Hepatic stellate cell (primary cell): ENCODE results near the gene TAS2R41.

ENCODE experiments used
- DNase-seq: peaks from one replicate; pipeline ENCODE4 v3.0.0; 2011; ENCODE audit warnings: low spot score

Gene TAS2R41, protein sequence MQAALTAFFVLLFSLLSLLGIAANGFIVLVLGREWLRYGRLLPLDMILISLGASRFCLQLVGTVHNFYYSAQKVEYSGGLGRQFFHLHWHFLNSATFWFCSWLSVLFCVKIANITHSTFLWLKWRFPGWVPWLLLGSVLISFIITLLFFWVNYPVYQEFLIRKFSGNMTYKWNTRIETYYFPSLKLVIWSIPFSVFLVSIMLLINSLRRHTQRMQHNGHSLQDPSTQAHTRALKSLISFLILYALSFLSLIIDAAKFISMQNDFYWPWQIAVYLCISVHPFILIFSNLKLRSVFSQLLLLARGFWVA

DNA sequence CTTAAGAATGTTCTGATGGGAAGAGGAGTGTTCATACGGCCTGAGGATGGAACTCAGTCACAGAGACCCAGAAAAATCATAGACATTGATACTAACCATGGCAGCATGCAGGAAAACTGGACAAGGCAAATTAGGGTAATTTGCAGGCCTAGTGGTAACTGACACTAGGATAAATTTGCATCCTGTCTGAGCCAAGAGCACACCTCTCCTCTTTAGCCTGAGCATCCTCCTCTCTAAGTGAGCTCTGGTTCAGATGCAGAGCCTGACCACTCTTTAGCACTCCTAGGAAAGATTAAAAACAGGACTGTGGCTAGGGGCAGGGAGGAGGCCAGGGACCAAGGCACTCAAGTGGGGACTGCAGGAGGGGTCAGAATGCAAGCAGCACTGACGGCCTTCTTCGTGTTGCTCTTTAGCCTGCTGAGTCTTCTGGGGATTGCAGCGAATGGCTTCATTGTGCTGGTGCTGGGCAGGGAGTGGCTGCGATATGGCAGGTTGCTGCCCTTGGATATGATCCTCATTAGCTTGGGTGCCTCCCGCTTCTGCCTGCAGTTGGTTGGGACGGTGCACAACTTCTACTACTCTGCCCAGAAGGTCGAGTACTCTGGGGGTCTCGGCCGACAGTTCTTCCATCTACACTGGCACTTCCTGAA is at the start of gene TAS2R41:
Gene TAS2R41 (plus strand): TSS at position 373 of the 650 bp plus-strand sequence. CDS start 0 bp downstream, at position 373.
- no peak for DNase-seq

DNA sequence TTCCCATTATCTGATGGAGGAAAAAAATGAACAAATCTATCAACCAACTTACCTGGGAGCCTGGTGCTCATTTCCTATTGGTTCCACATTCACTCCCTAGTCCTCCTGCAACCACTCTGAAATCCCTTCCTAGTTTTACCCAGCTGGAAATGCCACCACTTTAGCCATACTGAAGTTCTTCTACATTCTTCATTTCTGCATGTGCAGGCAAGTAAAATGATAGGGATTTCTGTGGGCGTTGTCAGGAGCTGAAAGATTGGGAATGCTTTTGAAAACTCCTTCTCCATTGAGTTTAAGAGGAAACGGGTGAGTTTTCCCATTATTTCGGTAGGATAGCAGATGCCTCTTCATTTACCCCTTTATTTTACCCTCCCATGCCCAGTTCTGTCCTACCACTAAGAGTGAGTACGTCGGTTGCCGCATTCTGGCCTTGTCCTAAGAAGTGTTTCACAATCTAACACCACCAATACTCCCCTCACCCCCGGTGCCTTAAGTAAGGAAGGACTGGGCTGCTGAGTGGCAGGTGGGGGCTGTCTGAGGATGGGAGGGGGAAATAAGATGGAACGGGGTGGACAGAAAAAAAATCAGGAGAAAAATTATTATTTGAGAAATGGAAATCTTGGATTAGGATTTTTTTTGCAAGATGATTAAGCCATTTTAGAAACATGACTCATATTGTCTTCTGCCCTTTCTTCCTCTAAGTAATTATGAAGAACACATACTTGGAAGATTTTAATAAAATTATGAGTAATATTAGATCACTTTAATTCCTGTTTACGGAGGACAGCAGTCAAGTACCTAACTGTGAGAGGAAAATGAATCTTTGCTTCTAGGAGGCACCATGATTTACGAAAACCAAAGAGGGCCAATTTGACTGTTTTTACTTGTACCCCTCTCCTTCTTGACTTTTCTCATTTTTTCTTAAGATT is 47.6 kb upstream of the TAS2R41 start:
- no peak for DNase-seq

DNA sequence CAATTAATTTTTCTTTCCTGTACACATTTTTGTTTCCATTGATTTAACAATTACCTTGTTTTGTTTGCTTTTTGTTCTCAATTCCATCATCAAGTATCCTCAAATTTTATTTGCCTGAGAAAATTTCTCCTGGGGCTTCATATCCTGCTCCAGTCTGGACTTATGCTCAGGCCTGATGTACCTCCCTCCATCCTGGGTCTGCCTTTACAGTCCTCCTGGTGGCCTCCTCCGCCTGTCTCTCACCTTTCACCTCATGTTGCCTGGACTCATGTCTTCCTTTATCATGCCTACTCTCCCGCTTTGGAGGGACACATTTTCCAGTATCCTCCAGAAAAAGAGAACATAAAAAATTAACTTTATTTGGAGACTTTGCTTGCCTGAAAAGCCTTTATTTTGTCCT is 46.6 kb upstream of the TAS2R41 start:
- no peak for DNase-seq

DNA sequence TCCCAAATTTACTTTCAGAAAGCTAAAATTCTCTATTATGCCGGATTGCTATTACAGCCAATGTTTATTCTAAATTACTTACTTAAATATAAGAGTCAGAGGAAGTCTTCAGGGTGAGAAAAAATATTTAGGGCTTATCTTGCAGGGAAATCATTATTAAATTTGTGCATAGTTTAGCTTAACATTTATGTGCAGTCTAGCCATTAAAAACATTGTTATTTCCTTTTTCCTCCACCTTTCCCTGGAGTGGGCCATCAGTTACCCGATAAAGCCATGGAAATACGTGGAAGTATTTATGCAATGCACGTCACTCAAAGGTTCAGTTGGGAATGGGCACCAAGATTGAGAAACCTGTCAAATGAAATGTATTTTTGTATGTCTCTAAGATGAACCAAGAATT is 43.9 kb upstream of the TAS2R41 start:
- no peak for DNase-seq

DNA sequence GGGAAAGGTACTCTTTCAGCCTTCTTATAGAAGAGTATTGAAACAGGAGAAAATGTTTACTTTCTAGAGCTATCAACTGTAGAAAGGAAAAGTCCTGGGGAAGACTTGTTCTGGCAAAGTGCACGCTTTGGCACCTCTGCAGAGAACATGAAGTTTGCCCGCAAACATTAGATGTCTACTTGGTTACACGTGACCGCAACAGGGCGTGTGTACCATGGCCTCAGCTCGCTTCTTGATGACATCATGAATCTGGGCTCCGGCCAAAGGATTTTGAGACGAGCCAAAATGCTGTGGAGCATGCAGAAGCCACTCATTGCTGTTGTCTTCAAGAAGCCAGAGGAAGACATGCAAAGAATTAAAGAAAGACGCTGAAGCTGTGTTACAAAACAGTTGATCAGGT is 43.0 kb upstream of the TAS2R41 start:
- DNase-seq = no peak

DNA sequence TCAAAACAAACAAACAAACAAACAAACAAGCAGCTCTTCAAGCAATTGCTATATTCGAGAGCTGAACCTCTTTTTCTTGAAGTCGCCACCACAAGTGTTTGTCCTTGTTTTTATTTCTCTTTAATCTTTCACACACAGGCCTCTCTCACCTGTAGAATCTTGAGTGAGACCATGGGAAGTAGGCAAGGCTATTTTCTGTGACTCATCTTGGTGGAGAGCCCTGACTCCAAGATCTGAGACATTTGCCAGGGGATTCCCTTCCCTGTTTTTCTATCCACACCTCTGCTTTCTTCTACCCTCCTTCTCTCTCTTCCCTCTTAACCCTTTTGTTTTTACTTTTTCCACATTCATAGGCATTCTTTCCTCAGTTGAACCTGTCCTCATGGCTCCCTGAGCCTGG is 42.4 kb upstream of the TAS2R41 start:
- DNase-seq = no peak

DNA sequence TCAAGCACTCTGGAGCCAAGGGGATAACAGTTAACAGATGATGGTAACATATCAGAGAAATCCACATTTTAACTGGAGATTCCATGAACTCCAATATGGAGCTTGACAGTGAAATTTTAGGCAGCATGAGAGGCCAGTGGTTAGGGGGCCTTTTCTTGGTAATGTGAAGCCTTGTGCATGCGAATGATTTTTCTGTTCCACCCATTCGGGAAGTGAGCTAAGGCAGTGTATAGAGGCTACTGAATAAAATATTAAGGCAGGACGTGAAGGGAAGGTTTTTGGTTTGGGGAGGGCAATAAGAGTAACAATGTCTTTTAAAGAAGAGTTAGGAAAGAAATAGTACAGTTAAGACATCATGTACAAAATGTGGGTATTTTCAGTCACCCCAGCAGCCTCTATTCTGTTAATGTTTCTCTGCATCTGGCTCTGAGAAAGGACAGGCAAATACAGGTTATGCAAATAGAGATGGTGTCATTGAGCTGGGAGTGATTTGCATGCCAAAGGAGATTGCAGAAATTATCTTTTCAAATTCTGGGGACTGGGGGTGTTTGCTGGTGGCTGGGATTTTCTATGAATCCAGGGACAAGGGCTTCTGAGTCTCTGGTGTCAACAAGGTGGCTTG is 41.2 kb upstream of the TAS2R41 start:
- no peak for DNase-seq

DNA sequence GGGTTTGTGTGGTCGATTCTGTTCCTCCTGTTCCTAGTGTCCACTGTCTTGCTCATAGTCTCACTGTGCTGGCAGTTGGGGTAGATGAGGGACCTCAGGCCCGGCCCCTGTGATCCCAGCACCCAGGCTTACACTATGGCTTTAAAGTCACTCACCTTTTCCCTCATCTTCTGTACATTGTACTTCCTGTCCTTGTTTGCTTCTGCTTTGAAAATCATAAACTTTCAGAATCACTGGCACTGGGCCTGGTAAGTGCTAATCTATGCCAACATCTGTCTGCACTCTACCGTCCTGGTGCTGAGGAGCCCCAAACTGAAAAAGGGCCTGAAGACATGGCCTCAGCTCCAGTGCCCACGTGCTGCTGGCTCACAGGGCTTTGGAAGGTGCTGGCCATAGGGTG is 40.1 kb upstream of the TAS2R41 start:
- no peak for DNase-seq

DNA sequence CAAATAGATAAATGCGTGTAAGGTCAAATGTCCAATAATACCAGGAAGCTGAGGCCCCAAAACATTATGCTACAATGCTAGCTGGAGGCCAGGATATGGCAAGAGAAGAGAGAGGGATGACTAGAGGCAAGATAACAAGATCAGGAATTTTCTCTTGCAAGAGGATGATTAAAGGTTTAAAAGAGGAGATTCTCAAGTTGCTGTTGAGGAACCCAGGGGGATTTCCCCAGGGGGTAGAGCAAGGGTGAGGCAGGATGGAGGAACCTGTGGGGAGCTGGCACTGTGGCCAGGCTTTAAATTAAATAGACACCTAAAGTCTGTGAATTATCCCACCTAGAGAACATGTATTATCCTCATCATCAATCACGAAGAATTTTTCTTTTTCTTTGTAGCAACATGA is 37.8 kb upstream of the TAS2R41 start:
- no peak for DNase-seq

DNA sequence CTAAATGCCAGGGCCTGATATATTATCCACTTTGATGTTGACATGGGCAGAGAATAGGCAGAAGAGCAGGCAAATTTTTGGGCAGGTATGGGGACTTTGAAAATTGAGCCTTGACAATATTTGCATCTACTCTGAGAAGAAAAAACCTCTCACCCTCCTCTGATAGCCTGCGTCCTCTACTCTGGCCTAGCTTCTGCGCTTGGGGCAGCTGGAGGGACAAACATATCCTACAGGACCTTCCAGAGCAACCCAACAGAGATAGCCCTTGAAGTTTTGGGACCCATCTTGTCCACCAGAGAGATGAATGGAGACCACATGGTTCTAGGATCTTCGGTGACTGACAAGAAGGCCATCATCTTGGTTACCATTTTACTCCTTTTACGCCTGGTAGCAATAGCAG is 34.5 kb upstream of the TAS2R41 start, which contains the start of gene TAS2R60:
Gene TAS2R60 (plus strand): TSS at position 301 of the 400 bp plus-strand sequence. CDS start 0 bp downstream, at position 301.
- DNase-seq = no peak

DNA sequence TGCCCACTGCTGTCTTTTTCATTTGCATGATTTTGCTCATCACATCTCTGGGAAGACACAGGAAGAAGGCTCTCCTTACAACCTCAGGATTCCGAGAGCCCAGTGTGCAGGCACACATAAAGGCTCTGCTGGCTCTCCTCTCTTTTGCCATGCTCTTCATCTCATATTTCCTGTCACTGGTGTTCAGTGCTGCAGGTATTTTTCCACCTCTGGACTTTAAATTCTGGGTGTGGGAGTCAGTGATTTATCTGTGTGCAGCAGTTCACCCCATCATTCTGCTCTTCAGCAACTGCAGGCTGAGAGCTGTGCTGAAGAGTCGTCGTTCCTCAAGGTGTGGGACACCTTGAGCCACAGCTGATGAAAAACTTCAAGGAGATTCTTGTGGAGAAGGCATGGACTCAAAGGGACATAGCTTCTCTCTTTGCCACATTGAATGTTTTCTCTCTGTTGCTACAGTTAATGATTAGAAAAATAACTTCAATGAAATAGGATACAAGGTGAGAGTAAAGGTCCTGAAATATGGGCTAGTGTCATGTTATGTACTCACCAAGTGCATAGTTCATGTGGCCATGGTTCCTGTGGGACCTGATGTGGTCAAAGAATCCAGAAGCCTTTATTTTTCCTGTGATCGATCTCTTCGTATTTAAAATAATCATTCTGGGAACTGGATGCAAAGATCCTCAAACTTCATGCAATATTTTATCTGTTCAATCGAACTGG is 33.5 kb upstream of the TAS2R41 start:
- DNase-seq = no peak

DNA sequence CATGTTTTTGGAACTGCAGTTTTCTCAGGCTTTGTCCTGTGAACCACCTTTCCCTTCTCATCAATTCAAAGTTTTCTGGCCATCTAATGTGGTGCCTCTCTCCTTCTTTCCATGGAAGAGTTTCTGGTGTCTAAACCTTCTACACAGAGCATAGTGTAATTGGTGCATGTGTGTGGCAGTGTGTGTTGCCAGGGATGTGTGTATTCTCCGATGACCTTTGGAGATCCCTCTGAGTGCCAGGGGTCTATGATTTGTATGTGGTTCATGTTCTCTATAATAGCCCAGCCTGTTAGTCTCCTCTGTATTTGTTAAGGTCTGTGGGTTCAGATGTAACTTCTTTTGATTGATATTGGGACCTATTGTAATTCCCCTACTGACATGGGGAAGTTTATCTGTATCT is 32.9 kb upstream of the TAS2R41 start:
- no peak for DNase-seq

DNA sequence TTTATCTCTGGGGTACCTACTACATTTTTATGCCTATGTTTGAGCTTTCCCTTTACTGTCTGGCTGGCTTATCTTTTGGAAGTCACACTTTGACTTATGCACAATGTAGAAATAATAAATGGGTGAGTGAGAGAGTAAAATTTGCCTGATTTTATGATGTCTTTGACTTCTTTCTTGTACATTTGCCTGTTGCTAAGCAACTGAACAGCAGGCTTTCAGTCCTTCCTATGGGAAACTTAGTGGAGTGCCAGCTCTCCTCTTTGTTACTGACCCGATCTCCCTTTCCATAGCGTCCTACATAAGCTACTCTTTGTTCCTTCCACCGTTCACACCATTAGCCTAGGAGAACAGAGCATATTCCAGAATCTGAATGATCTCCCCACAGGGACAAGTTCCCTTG is 30.2 kb upstream of the TAS2R41 start:
- no peak for DNase-seq

DNA sequence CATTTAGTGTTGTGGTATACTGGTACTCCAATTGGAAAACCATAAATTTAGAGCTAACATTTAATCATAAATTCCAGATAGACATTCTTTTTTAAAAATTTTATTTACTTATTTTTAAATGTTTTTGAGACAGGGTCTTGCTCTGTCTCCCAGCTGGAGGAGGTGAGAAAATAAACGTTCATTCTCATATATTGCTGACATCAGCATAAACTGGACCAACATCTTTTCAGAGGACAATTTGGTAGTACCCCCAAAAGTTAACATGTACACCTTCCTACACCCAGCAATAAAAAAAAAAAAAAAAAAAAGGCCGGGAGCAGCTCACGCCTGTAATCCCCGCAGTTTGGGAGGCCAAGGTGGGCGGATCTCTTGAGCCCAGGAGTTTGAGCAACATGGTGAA is 29.2 kb upstream of the TAS2R41 start:
- DNase-seq = no peak

DNA sequence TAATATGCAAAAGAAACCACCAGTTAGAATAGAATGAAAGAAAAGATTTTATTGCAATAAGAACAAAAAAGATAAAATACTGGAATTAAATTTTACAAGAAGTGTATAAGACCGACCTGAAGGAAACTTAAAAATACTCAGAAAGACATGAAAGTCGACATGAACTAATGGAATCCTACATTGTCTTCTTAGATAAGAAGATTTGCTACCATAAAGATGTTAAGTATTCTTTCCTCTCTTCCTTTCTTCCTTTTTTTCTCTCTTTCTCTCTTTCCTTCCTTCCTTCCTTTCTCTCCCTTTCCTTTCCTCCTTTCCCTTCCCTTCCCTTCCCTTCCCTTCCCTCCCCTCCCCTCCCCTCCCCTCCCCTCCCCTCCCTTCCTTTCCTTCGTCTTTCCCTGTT is 27.9 kb upstream of the TAS2R41 start:
- DNase-seq = no peak

DNA sequence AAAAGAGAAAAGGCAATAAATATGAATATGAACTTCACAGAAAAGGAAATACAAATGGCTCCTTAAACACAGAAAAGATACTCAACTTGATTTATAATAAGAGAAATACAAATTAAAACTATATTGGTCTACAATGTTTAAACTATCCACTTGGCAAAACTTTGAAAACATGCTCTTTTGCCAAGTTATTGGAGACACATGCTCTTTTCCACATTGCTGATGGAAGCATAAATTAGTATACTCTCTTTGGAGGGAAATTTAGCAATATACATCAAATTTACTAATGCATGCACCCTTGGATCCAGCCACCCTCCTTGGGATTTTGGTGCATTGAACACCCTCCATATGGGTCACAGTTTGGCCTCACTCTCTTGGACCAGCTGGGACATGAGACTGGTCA is 26.6 kb upstream of the TAS2R41 start:
- no peak for DNase-seq

DNA sequence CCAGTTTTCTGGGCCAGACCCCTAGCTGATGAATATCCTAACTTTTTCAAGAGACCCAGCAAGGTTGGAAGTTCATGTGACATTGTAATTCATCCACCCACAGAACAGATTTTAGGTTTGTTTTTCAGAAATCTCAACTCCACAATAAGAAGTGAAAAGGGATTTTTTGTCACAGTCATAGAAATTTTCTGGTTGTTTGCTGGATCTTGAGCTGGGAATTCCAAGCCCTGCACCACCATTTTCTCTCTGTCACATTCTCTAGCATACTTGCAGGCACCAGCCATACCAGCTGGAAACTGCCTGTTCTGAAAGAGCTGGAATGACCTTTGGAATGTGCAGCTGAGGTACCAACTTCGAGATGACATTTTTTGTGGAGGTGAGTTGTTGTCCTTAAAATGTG is 25.9 kb upstream of the TAS2R41 start:
- no peak for DNase-seq

DNA sequence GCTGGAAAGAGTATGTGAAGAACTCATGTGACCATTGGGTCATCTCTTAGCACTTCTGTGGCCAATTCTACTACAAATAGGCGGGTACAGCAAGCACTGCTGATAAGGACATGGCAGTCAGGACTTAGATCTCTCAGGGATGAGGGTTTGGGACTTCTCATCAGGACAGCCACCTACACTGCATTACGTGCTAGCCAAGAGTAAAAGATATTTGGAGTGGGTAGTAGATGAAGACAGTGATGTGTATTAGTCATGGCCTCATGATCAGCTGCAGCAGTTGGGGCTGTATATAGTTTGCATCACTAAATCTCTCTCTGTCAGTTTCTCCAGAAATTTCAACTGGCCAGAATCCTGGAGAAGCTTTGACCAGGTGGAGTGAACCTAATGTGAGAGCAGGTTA is 25.2 kb upstream of the TAS2R41 start:
- DNase-seq = no peak

DNA sequence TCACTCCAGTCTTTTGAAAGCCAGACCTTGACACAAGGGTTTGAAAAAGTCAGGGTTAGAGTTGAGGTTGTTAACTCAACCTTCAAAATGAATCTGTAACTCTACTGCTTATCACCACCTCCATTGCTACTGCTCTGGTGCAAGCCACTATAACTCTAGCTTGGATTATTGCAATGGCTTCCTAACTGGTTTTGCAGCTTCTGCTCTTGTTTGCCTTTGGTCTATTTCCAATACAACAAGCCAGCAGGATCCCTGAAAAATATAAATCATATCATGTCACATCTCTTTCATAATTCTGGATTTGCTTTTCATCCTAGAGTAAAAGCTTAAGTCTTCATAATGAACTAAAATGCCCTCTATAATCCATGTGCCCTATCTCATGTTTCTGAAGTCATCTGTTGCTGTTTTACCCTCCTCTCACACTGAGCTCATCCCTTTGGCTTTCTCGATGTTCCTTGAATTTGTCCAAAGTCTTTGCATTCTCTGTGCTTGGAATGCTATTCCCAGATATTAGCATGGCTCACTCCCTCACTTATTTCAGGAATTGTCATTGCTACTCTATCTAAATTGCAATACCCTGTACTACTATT is 23.5 kb upstream of the TAS2R41 start:
- no peak for DNase-seq

DNA sequence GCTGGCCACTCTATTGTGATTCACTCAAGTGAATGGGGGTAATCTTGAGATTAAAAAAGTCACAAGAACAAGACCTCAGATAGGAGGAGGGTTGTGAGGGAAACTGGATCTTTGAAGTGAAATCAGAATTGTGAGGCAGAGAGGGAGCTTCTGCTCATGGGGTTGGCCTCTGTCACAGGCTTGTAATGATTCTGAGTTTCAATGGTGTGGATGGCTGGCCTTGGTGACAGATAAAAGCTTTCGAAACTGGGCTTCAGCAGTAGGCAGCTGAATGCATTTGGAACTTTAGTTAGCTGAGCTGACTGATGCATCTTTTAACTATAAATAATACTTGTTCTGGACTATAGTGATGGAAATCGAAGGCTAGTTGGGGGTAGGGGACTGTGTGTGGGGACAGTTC is 22.2 kb upstream of the TAS2R41 start:
- DNase-seq = no peak

DNA sequence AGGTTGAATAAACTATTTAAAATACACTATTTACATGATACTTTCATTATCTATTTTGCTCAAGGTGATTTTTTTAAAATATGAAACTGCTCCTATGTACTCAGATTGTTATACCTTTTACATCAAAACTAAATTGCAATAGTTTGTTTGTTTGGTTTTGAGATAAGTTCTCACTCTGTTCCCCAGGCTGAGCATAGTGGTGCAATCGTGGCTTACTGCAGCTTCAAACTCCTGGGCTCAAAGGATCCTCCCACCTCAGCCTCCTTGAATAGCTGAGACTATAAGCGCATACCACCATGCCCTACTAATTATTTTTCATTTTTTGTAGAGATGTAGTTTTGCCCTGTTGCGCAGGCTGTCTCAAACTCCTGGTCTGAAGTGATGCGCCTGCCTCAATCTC is 21.7 kb upstream of the TAS2R41 start:
- DNase-seq = no peak
